ENCODE measurements around the gene LINGO3. TPM values are rescaled to one million over a fixed set of nuclear protein-coding genes. Genes with fewer than 3 reads are reported as not detected.

LINGO3 gene
- total RNA-seq, 2 donors from 2014 or later, result not detected

DNA sequence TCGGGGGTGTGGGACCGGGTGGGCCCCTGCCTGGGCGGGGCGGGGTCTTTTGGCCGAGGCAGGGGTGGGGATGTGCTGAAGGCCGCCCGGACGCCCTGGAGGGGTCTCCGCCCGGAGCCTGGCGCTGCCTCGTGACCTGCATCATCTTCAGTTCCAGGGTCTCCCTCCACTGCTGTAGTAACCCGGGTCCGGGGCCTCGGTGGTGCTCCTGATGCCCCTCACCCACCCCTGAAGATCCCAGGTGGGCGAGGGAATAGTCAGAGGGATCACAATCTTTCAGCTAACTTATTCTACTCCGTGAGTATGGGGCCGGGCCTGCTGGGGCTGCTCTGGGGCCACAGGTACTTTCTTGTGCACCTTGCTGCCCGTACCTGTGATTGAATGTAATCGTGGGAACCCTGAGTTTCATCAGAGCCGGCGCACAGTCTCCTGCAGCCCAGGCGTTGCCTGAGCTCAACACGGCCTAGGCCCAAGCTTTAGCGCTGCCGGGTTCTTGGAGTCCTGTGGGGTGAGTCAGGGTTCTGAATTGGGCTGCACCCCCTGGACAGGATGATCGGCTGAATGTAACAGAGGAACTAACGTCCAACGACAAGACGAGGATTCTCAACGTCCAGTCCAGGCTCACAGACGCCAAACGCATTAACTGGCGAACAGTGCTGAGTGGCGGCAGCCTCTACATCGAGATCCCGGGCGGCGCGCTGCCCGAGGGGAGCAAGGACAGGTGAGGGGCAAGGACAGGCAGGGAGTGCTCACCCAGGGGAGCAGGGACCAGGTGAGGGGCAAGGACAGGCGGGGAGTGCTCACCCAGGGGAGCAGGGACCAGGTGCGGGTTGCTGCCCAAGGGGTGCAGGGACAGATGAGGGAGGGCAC, 36.5 kb downstream of the LINGO3 start:
- Histone ChIP-seq H3K4me3 (peak overlapping the region; percentile 99 to 100), H3K36me3 (replicated peaks in 1 of 2; ENCODE audit: insufficient read depth in 1 of 2, low read depth in 2 of 2) (peaks cover 0 to 2% of the 10 kb centered on the region in 2 donors), H3K4me1 (peaks cover 52% of the 10 kb centered on the region), H3K27me3 (no peaks in the 10 kb centered on the region), H3K9me3 (no peaks in the 10 kb centered on the region), H3K27ac (peak overlapping the region; percentile 95 to 100 (median 98))
- TF ChIP-seq POLR2A (IDR thresholded peaks at IDR 0.05), result peak in 1 of 3 donors; percentile 14
- TF ChIP-seq, protein P1, sequence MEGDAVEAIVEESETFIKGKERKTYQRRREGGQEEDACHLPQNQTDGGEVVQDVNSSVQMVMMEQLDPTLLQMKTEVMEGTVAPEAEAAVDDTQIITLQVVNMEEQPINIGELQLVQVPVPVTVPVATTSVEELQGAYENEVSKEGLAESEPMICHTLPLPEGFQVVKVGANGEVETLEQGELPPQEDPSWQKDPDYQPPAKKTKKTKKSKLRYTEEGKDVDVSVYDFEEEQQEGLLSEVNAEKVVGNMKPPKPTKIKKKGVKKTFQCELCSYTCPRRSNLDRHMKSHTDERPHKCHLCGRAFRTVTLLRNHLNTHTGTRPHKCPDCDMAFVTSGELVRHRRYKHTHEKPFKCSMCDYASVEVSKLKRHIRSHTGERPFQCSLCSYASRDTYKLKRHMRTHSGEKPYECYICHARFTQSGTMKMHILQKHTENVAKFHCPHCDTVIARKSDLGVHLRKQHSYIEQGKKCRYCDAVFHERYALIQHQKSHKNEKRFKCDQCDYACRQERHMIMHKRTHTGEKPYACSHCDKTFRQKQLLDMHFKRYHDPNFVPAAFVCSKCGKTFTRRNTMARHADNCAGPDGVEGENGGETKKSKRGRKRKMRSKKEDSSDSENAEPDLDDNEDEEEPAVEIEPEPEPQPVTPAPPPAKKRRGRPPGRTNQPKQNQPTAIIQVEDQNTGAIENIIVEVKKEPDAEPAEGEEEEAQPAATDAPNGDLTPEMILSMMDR (IDR thresholded peaks at IDR 0.05), result no peak
- peak in 3 of 4 donors; percentile 44 to 46 (median 46) for DNase-seq
- intact Hi-C loops (cut with DNase I), result loop anchor here (5.0 kb wide), 1 partner anchor 114 kb away; no protein-coding TSS in a partner anchor
- ATAC-seq, result no peak
- WGBS, 2 donors, result 10 to 14% methylated on average over 15 to 43 of the region's 43 CpGs

GRCh38 chr19:2270423-2271233, 37.3 kb downstream of the LINGO3 start:
- no peaks in the 10 kb centered on the region for H3K9me3 ChIP-seq
- H3K27me3 ChIP-seq, result no peaks in the 10 kb centered on the region
- TF ChIP-seq POLR2A (IDR thresholded peaks at IDR 0.05), result peak; percentile 68 to 88 (median 84)
- TF ChIP-seq, protein P1 (IDR thresholded peaks at IDR 0.05), result no peak
- intact Hi-C loops (cut with DNase I), result loop anchor here (5.0 kb wide), 1 partner anchor 113 kb away; no protein-coding TSS in a partner anchor
- peak overlapping the region; percentile 95 to 100 (median 98) for H3K27ac ChIP-seq
- WGBS, 2 donors, result 0% methylated on average over 13 to 78 of the region's 88 CpGs
- peak overlapping the region; percentile 99 to 100 for H3K4me3 ChIP-seq
- peaks cover 0 to 2% of the 10 kb centered on the region in 2 donors for H3K36me3 ChIP-seq (replicated peaks in 1 of 2; ENCODE audit: insufficient read depth in 1 of 2, low read depth in 2 of 2)
- peak; percentile 85 to 89 (median 86) for DNase-seq
- H3K4me1 ChIP-seq, result peaks cover 54% of the 10 kb centered on the region
- ATAC-seq, result peak; percentile 45

GRCh38 chr19:2270157-2270422, 37.9 kb downstream of the LINGO3 start:
- H3K27ac ChIP-seq, result peak overlapping the region; percentile 95 to 100 (median 98)
- peaks cover 0 to 2% of the 10 kb centered on the region in 2 donors for H3K36me3 ChIP-seq (replicated peaks in 1 of 2; ENCODE audit: insufficient read depth in 1 of 2, low read depth in 2 of 2)
- DNase-seq (peak; percentile 53 to 69 (median 60)), ATAC-seq (peak; percentile 10)
- TF ChIP-seq, protein P1 (IDR thresholded peaks at IDR 0.05), result no peak
- TF ChIP-seq POLR2A (IDR thresholded peaks at IDR 0.05), result no peak
- peak overlapping the region; percentile 99 to 100 for H3K4me3 ChIP-seq
- intact Hi-C loops (cut with DNase I), result loop anchor here (5.0 kb wide), 1 partner anchor 113 kb away; no protein-coding TSS in a partner anchor
- H3K4me1 ChIP-seq, result peaks cover 50% of the 10 kb centered on the region
- H3K9me3 ChIP-seq, result no peaks in the 10 kb centered on the region
- no peaks in the 10 kb centered on the region for H3K27me3 ChIP-seq
- WGBS, 2 donors, result 0% methylated on average over 5 to 28 of the region's 30 CpGs

DNA sequence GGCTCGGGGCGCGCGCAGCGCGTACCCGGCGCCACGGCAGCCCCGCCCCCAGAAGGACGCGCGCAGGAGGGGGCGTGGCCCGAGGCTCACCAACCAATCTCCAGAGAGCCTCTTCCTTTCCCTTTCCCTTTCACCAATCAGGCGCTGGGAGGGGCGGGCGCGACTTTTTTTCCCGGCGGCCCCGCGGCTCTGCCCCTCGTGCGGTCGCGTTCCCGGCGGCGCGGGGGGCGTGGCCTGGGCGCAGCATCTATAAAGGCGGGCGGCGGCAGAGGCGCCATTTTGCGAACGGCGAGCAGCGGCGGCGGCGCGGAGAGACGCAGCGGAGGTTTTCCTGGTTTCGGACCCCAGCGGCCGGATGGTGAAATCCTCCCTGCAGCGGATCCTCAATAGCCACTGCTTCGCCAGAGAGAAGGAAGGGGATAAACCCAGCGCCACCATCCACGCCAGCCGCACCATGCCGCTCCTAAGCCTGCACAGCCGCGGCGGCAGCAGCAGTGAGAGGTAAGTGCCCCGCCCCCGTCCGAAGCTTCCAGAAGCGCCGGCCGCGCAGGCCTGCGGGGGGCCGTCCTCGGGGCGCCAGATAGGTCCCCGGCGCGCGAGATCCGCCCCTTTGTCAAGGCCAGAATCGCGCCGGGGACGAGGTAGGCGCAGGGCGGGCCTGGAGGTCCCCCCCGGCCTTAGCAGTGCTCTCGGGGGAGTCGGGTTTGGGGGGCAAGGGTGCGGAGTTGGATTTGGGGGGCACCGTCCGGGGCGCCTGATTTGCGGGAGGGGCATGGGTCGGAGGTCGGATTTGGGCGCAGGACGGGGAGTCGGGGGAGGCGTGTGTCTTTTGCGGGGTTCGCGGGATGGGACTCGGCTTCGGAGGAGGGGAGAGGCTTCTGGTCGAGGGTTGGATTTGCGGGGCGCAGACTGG, 38.5 kb downstream of the LINGO3 start:
- peak overlapping the region; percentile 95 to 100 (median 98) for H3K27ac ChIP-seq
- TF ChIP-seq POLR2A (IDR thresholded peaks at IDR 0.05), result peak; percentile 100
- TF ChIP-seq, protein P1 (IDR thresholded peaks at IDR 0.05), result peak in 4 of 7 experiments; percentile 30 to 50 (median 40)
- H3K4me3 ChIP-seq, result peak overlapping the region; percentile 99 to 100
- no peaks in the 10 kb centered on the region for H3K27me3 ChIP-seq
- intact Hi-C loops (cut with DNase I), result loop anchor here (5.0 kb wide), 1 partner anchor 112 kb away; no protein-coding TSS in a partner anchor
- WGBS, 2 donors, result 0 to 1% methylated on average over 10 to 98 of the region's 103 CpGs
- H3K9me3 ChIP-seq, result no peaks in the 10 kb centered on the region
- H3K36me3 ChIP-seq (replicated peaks in 1 of 2; ENCODE audit: insufficient read depth in 1 of 2, low read depth in 2 of 2), result peaks cover 0 to 2% of the 10 kb centered on the region in 2 donors
- ATAC-seq (peak; percentile 91), DNase-seq (peak; percentile 98 to 99 (median 98))
- H3K4me1 ChIP-seq, result peaks cover 46% of the 10 kb centered on the region
